Measurements from ENCODE around the gene TIMP2.

The TIMP2 gene

GRCh38 chr17:78822552-78822951 is 102.6 kb downstream of the TIMP2 start:
- DNase-seq: no peak
- H3K4me1 Mint-ChIP-seq: peaks cover 69% of the 10 kb centered on the region
- H3K27ac Mint-ChIP-seq: peak overlapping the region; percentile 31 to 65

GRCh38 chr17:78821961-78822360 is 103.2 kb downstream of the TIMP2 start:
- Mint-ChIP-seq H3K27me3 (no peaks in the 10 kb centered on the region), H3K4me1 (peaks cover 75% of the 10 kb centered on the region), H3K4me3 (no peak overlapping the region), H3K27ac (peak overlapping the region in 1 of 2 donors; percentile 41), H3K9me3 (no peaks in the 10 kb centered on the region)
- ATAC-seq (no peak), DNase-seq (no peak)

More at GRCh38 chr17:78822552-78822951, 102.6 kb downstream of the TIMP2 start:
- no peak for ATAC-seq
- H3K27me3 Mint-ChIP-seq: no peaks in the 10 kb centered on the region
- H3K4me3 Mint-ChIP-seq: no peak overlapping the region
- no peaks in the 10 kb centered on the region for H3K9me3 Mint-ChIP-seq

- peaks cover 80% of the 10 kb centered on the region for H3K4me1 Mint-ChIP-seq
Observed at GRCh38 chr17:78820841-78821240, 104.3 kb downstream of the TIMP2 start.

GRCh38 chr17:78819806-78820792 is 105.1 kb downstream of the TIMP2 start:
- DNase-seq (no peak), ATAC-seq (no peak)
- Mint-ChIP-seq H3K4me3 (peak overlapping the region in 1 of 2 donors; percentile 19), H3K27me3 (no peaks in the 10 kb centered on the region), H3K27ac (peak overlapping the region; percentile 11 to 27), H3K9me3 (no peaks in the 10 kb centered on the region), H3K4me1 (peaks cover 73% of the 10 kb centered on the region)

More at GRCh38 chr17:78820841-78821240, 104.3 kb downstream of the TIMP2 start:
- H3K27ac Mint-ChIP-seq: no peak overlapping the region
- DNase-seq: no peak
- no peak overlapping the region for H3K4me3 Mint-ChIP-seq
- no peaks in the 10 kb centered on the region for H3K27me3 Mint-ChIP-seq
- H3K9me3 Mint-ChIP-seq: no peaks in the 10 kb centered on the region
- no peak for ATAC-seq

- ATAC-seq: no peak
Observed at GRCh38 chr17:78819402-78819801, 105.8 kb downstream of the TIMP2 start.

GRCh38 chr17:78818932-78819331 is 106.3 kb downstream of the TIMP2 start:
- H3K4me3 Mint-ChIP-seq: peak overlapping the region; percentile 19 to 44
- H3K9me3 Mint-ChIP-seq: no peaks in the 10 kb centered on the region
- H3K4me1 Mint-ChIP-seq: peaks cover 68% of the 10 kb centered on the region
- no peaks in the 10 kb centered on the region for H3K27me3 Mint-ChIP-seq
- peak overlapping the region; percentile 57 to 72 for H3K27ac Mint-ChIP-seq
- ATAC-seq (no peak), DNase-seq (no peak)

More at GRCh38 chr17:78819402-78819801, 105.8 kb downstream of the TIMP2 start:
- peak overlapping the region; percentile 19 to 44 for H3K4me3 Mint-ChIP-seq
- DNase-seq: no peak
- H3K27me3 Mint-ChIP-seq: no peaks in the 10 kb centered on the region
- no peaks in the 10 kb centered on the region for H3K9me3 Mint-ChIP-seq
- H3K27ac Mint-ChIP-seq: peak overlapping the region; percentile 6 to 72
- H3K4me1 Mint-ChIP-seq: peaks cover 72% of the 10 kb centered on the region

- peak overlapping the region; percentile 19 to 44 for H3K4me3 Mint-ChIP-seq
- no peaks in the 10 kb centered on the region for H3K9me3 Mint-ChIP-seq
- no peaks in the 10 kb centered on the region for H3K27me3 Mint-ChIP-seq
- H3K4me1 Mint-ChIP-seq: peaks cover 66% of the 10 kb centered on the region
- H3K27ac Mint-ChIP-seq: peak overlapping the region; percentile 57 to 72
- DNase-seq (no peak), ATAC-seq (no peak)
Observed at GRCh38 chr17:78818152-78818846, 106.9 kb downstream of the TIMP2 start.

- H3K9me3 Mint-ChIP-seq: no peaks in the 10 kb centered on the region
- H3K4me3 Mint-ChIP-seq: peak overlapping the region; percentile 44 to 51
- H3K27ac Mint-ChIP-seq: peak overlapping the region in 1 of 2 donors; percentile 86
- DNase-seq (peak; percentile 33 to 73), ATAC-seq (peak; percentile 96)
- peaks cover 62% of the 10 kb centered on the region for H3K4me1 Mint-ChIP-seq
- H3K27me3 Mint-ChIP-seq: no peaks in the 10 kb centered on the region
Observed at GRCh38 chr17:78817123-78817522, 108.1 kb downstream of the TIMP2 start.

GRCh38 chr17:78815696-78816095 is 109.5 kb downstream of the TIMP2 start:
- DNase-seq (no peak), ATAC-seq (no peak)
- no peak overlapping the region for H3K4me3 Mint-ChIP-seq
- no peaks in the 10 kb centered on the region for H3K9me3 Mint-ChIP-seq
- H3K27me3 Mint-ChIP-seq: no peaks in the 10 kb centered on the region
- peaks cover 57% of the 10 kb centered on the region for H3K4me1 Mint-ChIP-seq
- H3K27ac Mint-ChIP-seq: no peak overlapping the region

- H3K27ac Mint-ChIP-seq: peak overlapping the region in 1 of 2 donors; percentile 85
- no peak overlapping the region for H3K4me3 Mint-ChIP-seq
- H3K9me3 Mint-ChIP-seq: no peaks in the 10 kb centered on the region
- DNase-seq (no peak), ATAC-seq (peak; percentile 57)
- no peaks in the 10 kb centered on the region for H3K27me3 Mint-ChIP-seq
- H3K4me1 Mint-ChIP-seq: peaks cover 29% of the 10 kb centered on the region
Observed at GRCh38 chr17:78812855-78813254, 112.3 kb downstream of the TIMP2 start.

- Mint-ChIP-seq H3K27ac (peak overlapping the region in 1 of 2 donors; percentile 81), H3K27me3 (no peaks in the 10 kb centered on the region), H3K9me3 (no peaks in the 10 kb centered on the region), H3K4me1 (peaks cover 51% of the 10 kb centered on the region), H3K4me3 (no peak overlapping the region)
- no peak for ATAC-seq
- no peak for DNase-seq
Observed at GRCh38 chr17:78808163-78808562, 117.0 kb downstream of the TIMP2 start.

- no peaks in the 10 kb centered on the region for H3K9me3 Mint-ChIP-seq
- H3K27me3 Mint-ChIP-seq: no peaks in the 10 kb centered on the region
- H3K27ac Mint-ChIP-seq: peak overlapping the region; percentile 68 to 86
- peak; percentile 54 for ATAC-seq
- peak overlapping the region in 1 of 2 donors; percentile 4 for H3K4me3 Mint-ChIP-seq
- peaks cover 49% of the 10 kb centered on the region for H3K4me1 Mint-ChIP-seq
- peak in 1 of 2 donors; percentile 30 for DNase-seq
Observed at GRCh38 chr17:78806451-78806850, 118.7 kb downstream of the TIMP2 start.

- peak overlapping the region in 1 of 2 donors; percentile 66 for H3K27ac Mint-ChIP-seq
- no peaks in the 10 kb centered on the region for H3K9me3 Mint-ChIP-seq
- no peaks in the 10 kb centered on the region for H3K27me3 Mint-ChIP-seq
- H3K4me3 Mint-ChIP-seq: no peak overlapping the region
- DNase-seq (peak; percentile 29 to 34), ATAC-seq (peak; percentile 91)
- peaks cover 53% of the 10 kb centered on the region for H3K4me1 Mint-ChIP-seq
Observed at GRCh38 chr17:78805301-78805700, 119.9 kb downstream of the TIMP2 start.

- Mint-ChIP-seq H3K4me3 (no peak overlapping the region), H3K4me1 (peaks cover 57% of the 10 kb centered on the region), H3K27ac (no peak overlapping the region), H3K27me3 (no peaks in the 10 kb centered on the region), H3K9me3 (no peaks in the 10 kb centered on the region)
- ATAC-seq (no peak), DNase-seq (no peak)
Observed at GRCh38 chr17:78804777-78805176, 120.4 kb downstream of the TIMP2 start.

- Mint-ChIP-seq H3K27ac (peak overlapping the region; percentile 87 to 91), H3K27me3 (no peaks in the 10 kb centered on the region), H3K4me3 (peak overlapping the region in 1 of 2 donors; percentile 52), H3K4me1 (peaks cover 69% of the 10 kb centered on the region), H3K9me3 (no peaks in the 10 kb centered on the region)
- ATAC-seq: no peak
- DNase-seq: no peak
Observed at GRCh38 chr17:78803186-78803845, 121.9 kb downstream of the TIMP2 start.

All from stimulated activated naive CD8-positive, alpha-beta T cell treated with anti-CD3 and anti-CD28 coated beads, Interleukin-15, amount 100 ng/mL, for 72 hours (primary cell).